ENCODE measurements around the gene RABGGTA.
"Not testable (repeated sequence)": the region's sequence is repeated elsewhere in the genome, so short reads cannot be mapped to it uniquely, and the experiment has no call there.

The RABGGTA gene

GRCh38 chr14:24240110-24240918 is 31.1 kb downstream of the RABGGTA start:
- DNase-seq (ENCODE audit: low read depth): no peak

DNA sequence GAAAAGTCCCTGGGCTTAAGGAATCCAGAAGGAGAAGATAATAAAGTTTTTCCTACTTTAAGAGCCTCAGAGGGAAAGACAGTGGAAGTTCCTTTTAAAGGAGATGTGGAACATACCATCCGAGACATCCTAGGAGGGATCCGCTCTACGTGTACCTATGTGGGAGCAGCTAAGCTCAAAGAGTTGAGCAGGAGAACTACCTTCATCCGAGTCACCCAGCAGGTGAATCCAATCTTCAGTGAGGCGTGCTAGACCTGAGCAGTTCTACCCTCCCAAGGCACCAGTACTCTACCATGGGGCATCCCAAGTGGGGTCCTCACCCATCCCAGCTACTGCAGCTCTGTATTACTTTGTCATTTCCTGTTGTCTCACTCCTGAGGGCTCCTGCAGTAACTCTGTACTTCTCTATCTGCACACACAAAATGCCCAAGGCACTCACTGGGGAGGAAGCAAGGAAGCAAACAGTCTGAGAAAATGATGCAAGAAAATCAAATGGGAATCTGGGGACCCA is 32.8 kb downstream of the RABGGTA start:
- DNase-seq (ENCODE audit: low read depth): no peak

- no peak for DNase-seq (ENCODE audit: low read depth)
Measured at GRCh38 chr14:24238123-24238522, 33.3 kb downstream of the RABGGTA start.

GRCh38 chr14:24237463-24237955 is 33.9 kb downstream of the RABGGTA start:
- no peak for DNase-seq (ENCODE audit: low read depth)

- no peak for DNase-seq (ENCODE audit: low read depth)
Measured at GRCh38 chr14:24236689-24237462, 34.5 kb downstream of the RABGGTA start.

DNA sequence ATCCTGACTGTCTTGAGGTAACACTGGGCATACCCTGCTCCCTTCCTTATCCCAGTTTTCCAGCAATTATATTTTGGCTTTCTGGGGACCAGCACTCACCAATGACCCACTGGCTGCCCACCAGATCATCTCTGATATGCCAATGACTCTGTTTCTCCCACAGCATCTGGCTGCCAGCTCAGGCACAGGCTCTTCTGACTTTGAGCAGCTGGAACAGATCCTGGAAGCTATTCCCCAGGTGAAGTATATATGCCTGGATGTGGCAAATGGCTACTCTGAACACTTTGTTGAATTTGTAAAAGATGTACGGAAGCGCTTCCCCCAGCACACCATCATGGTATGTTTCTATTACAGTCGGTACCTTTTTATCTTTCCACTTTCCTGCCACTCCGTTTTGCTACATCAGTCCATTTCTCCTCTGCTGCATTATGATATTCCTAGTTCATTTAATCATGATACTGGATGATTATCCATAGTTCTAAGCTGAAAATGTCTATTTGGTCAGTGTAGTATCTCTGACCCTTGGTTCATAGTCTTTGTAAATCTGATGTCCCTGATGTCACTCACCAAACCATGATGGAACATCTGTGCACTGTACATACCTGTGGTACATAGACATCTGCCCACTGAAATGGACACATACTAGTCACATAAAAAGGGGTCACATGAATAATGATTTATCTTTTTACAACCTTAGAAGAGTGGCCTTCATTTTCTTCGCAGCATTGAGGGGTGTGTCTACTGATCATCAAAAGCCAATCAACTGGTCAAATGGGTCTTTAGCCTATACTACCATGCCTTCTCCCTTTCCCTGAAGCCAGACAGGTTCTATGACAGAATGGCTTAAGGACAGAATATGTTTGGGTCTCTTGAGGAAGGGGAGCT is 35.4 kb downstream of the RABGGTA start:
- no peak for DNase-seq (ENCODE audit: low read depth)

- DNase-seq (ENCODE audit: low read depth): no peak
Measured at GRCh38 chr14:24234095-24235005, 37.0 kb downstream of the RABGGTA start.

- DNase-seq (ENCODE audit: low read depth): no peak
Measured at GRCh38 chr14:24233538-24233866, 37.9 kb downstream of the RABGGTA start.

GRCh38 chr14:24232645-24233537 is 38.5 kb downstream of the RABGGTA start, which contains the start of gene GMPR2:
TSS of gene GMPR2 (plus strand) at chr14:24232929. CDS start at chr14:24233254, 325 bp downstream.
- DNase-seq (ENCODE audit: low read depth): no peak

- peak; percentile 92 for DNase-seq (ENCODE audit: low read depth)
Measured at GRCh38 chr14:24232121-24232644, 39.2 kb downstream of the RABGGTA start, which contains the start of gene NEDD8. TSS of gene NEDD8 (minus strand) at chr14:24232367. CDS start at chr14:24232267, 100 bp downstream.

DNA sequence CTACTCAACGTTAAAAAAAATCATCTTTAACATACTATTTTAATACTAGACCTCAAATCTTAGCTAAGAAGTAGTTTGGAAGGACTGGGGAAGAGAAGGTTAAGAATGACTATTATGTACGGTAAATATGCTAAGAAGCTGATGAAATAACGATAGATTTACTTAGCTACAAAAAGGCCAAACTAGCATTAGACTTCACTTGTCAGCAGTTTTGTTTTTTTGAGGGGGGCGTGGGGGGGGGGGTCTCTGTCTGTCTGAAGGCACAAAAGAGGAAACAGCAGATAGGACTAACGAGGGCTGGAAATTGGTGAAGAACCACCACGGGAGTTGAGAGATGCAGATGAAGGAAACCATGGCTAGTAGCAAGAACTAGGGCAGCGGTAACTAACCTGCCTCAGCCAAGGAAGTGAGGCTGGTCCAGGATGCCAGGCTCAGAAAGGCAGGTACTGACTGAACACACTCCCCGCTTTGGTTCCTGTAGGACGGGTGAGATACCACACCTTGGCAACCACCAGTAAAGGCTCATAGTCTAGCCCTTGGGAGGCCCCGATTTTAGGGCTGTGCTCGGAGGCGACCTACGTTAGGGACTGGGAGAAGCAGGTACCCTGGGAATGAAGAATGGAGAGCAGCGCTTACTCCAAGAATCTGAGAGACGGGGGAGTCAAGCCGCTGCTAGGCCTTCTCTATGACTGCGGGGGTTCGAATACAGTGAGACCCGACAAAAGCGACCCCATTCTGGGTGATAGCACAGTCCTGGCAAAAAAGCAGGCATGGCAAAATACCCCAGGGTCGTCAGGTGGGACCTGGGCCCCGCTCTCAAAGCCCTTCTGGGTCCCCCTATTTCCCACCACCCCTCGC is 39.9 kb downstream of the RABGGTA start:
- no peak for DNase-seq (ENCODE audit: low read depth)

- no peak for DNase-seq (ENCODE audit: low read depth)
Measured at GRCh38 chr14:24228902-24229301, 42.5 kb downstream of the RABGGTA start.

DNA sequence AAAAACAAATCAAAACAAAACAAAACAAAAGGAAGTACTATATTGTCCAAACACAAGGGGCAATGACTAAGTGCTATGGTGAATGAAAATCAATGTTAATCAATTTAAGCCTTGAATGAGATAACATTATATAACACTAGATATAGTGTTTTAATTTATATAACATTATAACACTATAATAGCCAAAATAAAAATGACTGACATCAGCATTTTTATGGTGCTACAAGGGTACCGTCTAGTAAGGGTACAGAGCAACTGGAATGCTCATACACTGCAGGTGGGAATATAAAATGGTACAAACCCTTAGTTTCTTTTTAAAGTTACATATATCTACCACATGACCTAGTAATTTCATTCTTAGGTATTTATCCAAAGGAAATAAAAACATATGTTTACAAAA is 44.9 kb downstream of the RABGGTA start:
- DNase-seq (ENCODE audit: low read depth): no peak

DNA sequence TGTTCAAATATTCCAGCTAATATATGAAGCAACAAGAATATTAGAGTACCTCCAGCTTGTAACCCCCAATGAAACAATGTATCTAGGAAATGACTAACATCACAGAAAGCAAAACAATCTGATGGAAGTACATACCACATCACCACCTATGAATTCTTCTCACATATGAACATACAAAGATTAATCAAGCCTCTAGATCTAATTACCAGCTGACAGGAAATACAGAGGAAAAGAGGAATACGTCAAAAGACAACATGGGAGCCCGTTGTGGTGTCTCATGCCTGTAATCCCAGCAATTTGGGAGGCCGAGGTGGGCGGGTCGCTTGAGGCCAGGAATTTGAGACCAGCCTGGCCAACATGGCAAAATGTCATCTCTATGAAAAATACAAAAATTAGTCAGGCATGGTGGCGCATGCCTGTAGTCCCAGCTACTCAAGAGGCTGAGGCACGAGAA is 46.8 kb downstream of the RABGGTA start:
- DNase-seq (ENCODE audit: low read depth): peak; percentile 79

DNA sequence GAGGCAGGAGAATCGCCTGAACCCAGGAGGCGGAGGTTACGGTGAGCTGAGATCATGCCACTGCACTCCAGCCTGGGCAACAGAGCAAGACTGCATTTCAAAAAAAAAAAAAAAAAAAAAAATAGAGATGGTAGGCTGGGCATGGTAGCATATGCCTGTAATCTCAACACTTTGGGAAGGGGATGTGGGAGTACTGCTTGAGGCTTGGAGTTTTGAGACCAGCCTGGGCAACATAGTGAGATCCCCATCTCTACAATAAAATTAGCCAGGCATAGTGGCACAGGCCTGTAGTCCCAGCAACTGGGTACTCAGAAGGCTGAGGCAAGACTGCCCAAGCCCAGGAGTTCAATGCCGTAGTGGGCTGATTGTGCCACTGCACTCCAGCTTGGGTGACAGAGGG is 48.4 kb downstream of the RABGGTA start:
- not testable (repeated sequence) for DNase-seq (ENCODE audit: low read depth)

GRCh38 chr14:24219521-24219920 is 51.9 kb downstream of the RABGGTA start:
- DNase-seq (ENCODE audit: low read depth): no peak

- DNase-seq (ENCODE audit: low read depth): no peak
Measured at GRCh38 chr14:24219080-24219479, 52.3 kb downstream of the RABGGTA start.

DNA sequence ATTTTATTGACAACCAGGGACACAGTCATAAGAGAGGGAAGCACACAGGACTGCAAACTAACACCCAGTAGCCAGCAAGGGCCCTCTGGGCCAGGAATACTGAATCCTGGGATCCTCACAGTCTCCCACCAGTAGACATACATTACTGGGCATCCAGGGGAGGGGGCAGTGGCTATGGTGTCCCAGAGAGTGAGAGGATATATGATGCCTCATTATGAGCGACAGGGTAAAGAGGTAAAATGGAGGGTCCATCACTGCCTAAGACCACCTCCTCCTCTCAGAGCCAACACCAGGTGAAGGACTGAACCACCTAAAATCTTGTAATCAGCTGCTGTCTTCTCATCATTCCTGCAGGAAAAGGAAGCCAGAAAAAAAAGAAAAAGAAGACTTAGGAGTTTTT is 54.5 kb downstream of the RABGGTA start:
- DNase-seq (ENCODE audit: low read depth): not testable (repeated sequence)

Measured in HS-5 (cell line).